Suprapubic skin (tissue), 4 donors: Measurements from ENCODE around the gene RPTOR.

Experiments
- CTCF ChIP-seq, 2 donors: fragments of 200-600 bp in 1 of 2; fragments of 450-650 bp in 1 of 2; sonication (generic) in 1 of 2; IDR thresholded peaks; one replicate each; pipeline ENCODE4 v1.5.1; 2016 to 2019; ENCODE audit warnings: antibody characterized with exemption in 2 of 2, mild to moderate bottlenecking in 1 of 2, moderate library complexity in 1 of 2
- POLR2A ChIP-seq, 2 donors: fragments of 450-650 bp; IDR thresholded peaks; one replicate each; pipeline ENCODE4 v1.6.1; 2017; ENCODE audit warnings: antibody characterized with exemption in 2 of 2, mild to moderate bottlenecking in 2 of 2, moderate library complexity in 2 of 2
- POLR2AphosphoS5 ChIP-seq, 3 donors: sonication (generic); formaldehyde crosslinking; IDR thresholded peaks; one replicate each; pipeline ENCODE4 v1.6.1; 2017; ENCODE audit warnings: antibody characterized with exemption in 3 of 3

GRCh38 chr17:80630560-80631120, 86.0 kb downstream of the RPTOR start:
- TF ChIP-seq POLR2AphosphoS5 (IDR thresholded peaks at IDR 0.05) = no peak
- TF ChIP-seq POLR2A (IDR thresholded peaks at IDR 0.05) = no peak
- no peak for TF ChIP-seq CTCF (IDR thresholded peaks at IDR 0.05)
